ENCODE results near the gene KLHDC8B. TPM values are rescaled to one million over a fixed set of nuclear protein-coding genes. Genes with fewer than 3 reads are reported as not detected.

The KLHDC8B gene
- total and polyA plus RNA-seq, 9 of the 15 experiments (the other 6 are each of a cell fraction or from before 2014, with no cell fraction given) = 6.9 to 34.8 (median 25.2) TPM

- TF ChIP-seq ZBTB12 (CRISPR knock-in tag; IDR thresholded peaks at IDR 0.05) (no peak), CHD1 (IDR thresholded peaks at IDR 0.05; ENCODE audit: low read length) (no peak), ZNF449 (CRISPR knock-in tag; IDR thresholded peaks at IDR 0.05) (no peak), HMBOX1 (IDR thresholded peaks at IDR 0.05) (no peak), MAFG (tag; conservative IDR thresholded peaks at IDR 0.05) (no peak), MBD2 (IDR thresholded peaks at IDR 0.05; ENCODE audit: borderline replicate concordance, low read depth) (no peak), ZNF311 (CRISPR knock-in tag; IDR thresholded peaks at IDR 0.05) (no peak), NFYB (IDR thresholded peaks at IDR 0.05; ENCODE audit: extremely low read depth, insufficient read length) (no peak), ADNP (tag; IDR thresholded peaks at IDR 0.05) (no peak), HMGN3 (IDR thresholded peaks at IDR 0.05; ENCODE audit: borderline replicate concordance, extremely low read depth, insufficient read length, low read depth, low read length) (no peak), TEAD1 (CRISPR knock-in tag; IDR thresholded peaks at IDR 0.05) (0 out of 4 replicates have a peak, but pooled peaks of 1 of the 2 experiments have one; percentile 15), SRF (CRISPR knock-in tag; IDR thresholded peaks at IDR 0.05) (no peak), ZNF398 (CRISPR knock-in tag; IDR thresholded peaks at IDR 0.05) (no peak), ZNF655 (CRISPR knock-in tag; IDR thresholded peaks at IDR 0.05) (no peak), ZNF77 (CRISPR knock-in tag; IDR thresholded peaks at IDR 0.05) (no peak), E2F5 (CRISPR knock-in tag; IDR thresholded peaks at IDR 0.05) (no peak), STAT5A (IDR thresholded peaks at IDR 0.05; ENCODE audit: borderline replicate concordance, low read length) (no peak), ZFX (CRISPR knock-in tag; IDR thresholded peaks at IDR 0.05) (peak; percentile 57), RCOR1 (IDR thresholded peaks at IDR 0.05; ENCODE audit: borderline replicate concordance in 1 of 2, low read depth in 2 of 2, low read length in 2 of 2) (no peak), FOS (IDR thresholded peaks at IDR 0.05; ENCODE audit: extremely low read depth, insufficient read length) (no peak)
Measured at GRCh38 chr3:49132437-49133225, 38.8 kb upstream of the KLHDC8B start, which contains the start of gene LAMB2 (continued).

Measured in K562 (cell line).